Neural crest cell (in vitro differentiated cells): ENCODE data around the gene SH3PXD2B. TPM values are rescaled to one million over a fixed set of nuclear protein-coding genes. Genes with fewer than 3 reads are reported as not detected.
"Not testable (repeated sequence)": the region's sequence is repeated elsewhere in the genome, so short reads cannot be mapped to it uniquely, and the experiment has no call there.

Experiments
- DNase-seq: peaks from one replicate; pipeline ENCODE4 v3.0.0; 2021; ENCODE audit warnings: low read depth, mixed read lengths, low spot score
- H3K27ac Mint-ChIP-seq: one replicate; pipeline ENCODE4 v1.8.0; 2021; ENCODE audit warnings: mild to moderate bottlenecking, mixed read lengths; ENCODE audit not compliant: unreplicated experiment
- H3K27me3 Mint-ChIP-seq: 2 replicates; pipeline ENCODE4 v1.8.0; 2021; ENCODE audit warnings: low read depth, mild to moderate bottlenecking, mixed read lengths
- H3K36me3 Mint-ChIP-seq: 2 replicates; pipeline ENCODE4 v1.8.0; 2021; ENCODE audit warnings: low read depth, mild to moderate bottlenecking, mixed read lengths
- H3K4me1 Mint-ChIP-seq: 2 replicates; pipeline ENCODE4 v1.8.0; 2021; ENCODE audit warnings: mixed read lengths
- H3K4me3 Mint-ChIP-seq: one replicate; pipeline ENCODE4 v1.8.0; 2021; ENCODE audit warnings: mild to moderate bottlenecking, mixed read lengths
- H3K9me3 Mint-ChIP-seq: 2 replicates; pipeline ENCODE4 v1.8.0; 2021; ENCODE audit warnings: mixed read lengths
- CTCF ChIP-seq: fragments of 200-600 bp; sonication (generic); conservative IDR thresholded peaks from 2 replicates; pipeline ENCODE4 v1.5.0; 2021; ENCODE audit warnings: antibody characterized with exemption, mild to moderate bottlenecking
- total RNA-seq: library from RNA; stranded (reverse); gene quantifications from 2 replicates; pipeline ENCODE4 v1.2.1, GENCODE V29; 2021

The SH3PXD2B gene
- total RNA-seq, 1 donor from 2014 or later = 86.1 TPM

GRCh38 chr5:172350212-172351181 is 103.8 kb downstream of the SH3PXD2B start:
- no peaks in the 10 kb centered on the region for H3K27me3 Mint-ChIP-seq
- no peak overlapping the region for H3K27ac Mint-ChIP-seq
- H3K36me3 Mint-ChIP-seq = peaks cover 27% of the 10 kb centered on the region
- no peak overlapping the region for H3K4me3 Mint-ChIP-seq
- H3K4me1 Mint-ChIP-seq = peaks cover 5% of the 10 kb centered on the region
- no peak for TF ChIP-seq CTCF
- no peaks in the 10 kb centered on the region for H3K9me3 Mint-ChIP-seq
- no peak for DNase-seq

GRCh38 chr5:172348733-172349132 is 105.6 kb downstream of the SH3PXD2B start:
- not testable (repeated sequence) for H3K9me3 Mint-ChIP-seq, H3K27ac Mint-ChIP-seq, H3K4me1 Mint-ChIP-seq, H3K27me3 Mint-ChIP-seq, DNase-seq, H3K4me3 Mint-ChIP-seq
- peaks cover 20% of the 10 kb centered on the region for H3K36me3 Mint-ChIP-seq

GRCh38 chr5:172348084-172348483 is 106.2 kb downstream of the SH3PXD2B start:
- no peaks in the 10 kb centered on the region for H3K9me3 Mint-ChIP-seq
- H3K27me3 Mint-ChIP-seq = no peaks in the 10 kb centered on the region
- no peaks in the 10 kb centered on the region for H3K4me1 Mint-ChIP-seq
- H3K36me3 Mint-ChIP-seq = peaks cover 20% of the 10 kb centered on the region
- no peak for DNase-seq
- no peak overlapping the region for H3K4me3 Mint-ChIP-seq
- no peak for TF ChIP-seq CTCF
- peak overlapping the region; percentile 60 for H3K27ac Mint-ChIP-seq

GRCh38 chr5:172347496-172348052 is 106.8 kb downstream of the SH3PXD2B start:
- Mint-ChIP-seq H3K4me1 (no peaks in the 10 kb centered on the region), H3K27me3 (no peaks in the 10 kb centered on the region), H3K36me3 (peaks cover 16% of the 10 kb centered on the region), H3K9me3 (no peaks in the 10 kb centered on the region), H3K27ac (no peak overlapping the region), H3K4me3 (no peak overlapping the region)
- TF ChIP-seq CTCF = no peak
- DNase-seq = no peak

GRCh38 chr5:172345881-172346280 is 108.4 kb downstream of the SH3PXD2B start:
- H3K27ac Mint-ChIP-seq = peak overlapping the region; percentile 47
- TF ChIP-seq CTCF = no peak
- H3K4me3 Mint-ChIP-seq = no peak overlapping the region
- no peaks in the 10 kb centered on the region for H3K4me1 Mint-ChIP-seq
- H3K27me3 Mint-ChIP-seq = no peaks in the 10 kb centered on the region
- DNase-seq = no peak
- H3K36me3 Mint-ChIP-seq = peaks cover 16% of the 10 kb centered on the region
- H3K9me3 Mint-ChIP-seq = no peaks in the 10 kb centered on the region
